GM19328 (cell line): ENCODE results near the gene CDKL2.
A peak's percentile ranks its signal among the peaks of the same experiment; 100 is the strongest.
"Not testable (repeated sequence)": the region's sequence is repeated elsewhere in the genome, so short reads cannot be mapped to it uniquely, and the experiment has no call there.

Experiments
- ATAC-seq: cut with Tn5 transposase; IDR thresholded peaks from one replicate; pipeline ENCODE4 v1.9.1; 2021; ENCODE audit warnings: mild to moderate bottlenecking, moderate library complexity; ENCODE audit not compliant: unreplicated experiment

CDKL2 gene

GRCh38 chr4:75555294-75556164, 74.8 kb downstream of the CDKL2 start, which contains the start of gene ODAPH:
Gene ODAPH, plus strand, starts transcription at chr4:75556066. Its CDS starts 17 bp downstream, at chr4:75556083.
- ATAC-seq, result peak; percentile 99

DNA sequence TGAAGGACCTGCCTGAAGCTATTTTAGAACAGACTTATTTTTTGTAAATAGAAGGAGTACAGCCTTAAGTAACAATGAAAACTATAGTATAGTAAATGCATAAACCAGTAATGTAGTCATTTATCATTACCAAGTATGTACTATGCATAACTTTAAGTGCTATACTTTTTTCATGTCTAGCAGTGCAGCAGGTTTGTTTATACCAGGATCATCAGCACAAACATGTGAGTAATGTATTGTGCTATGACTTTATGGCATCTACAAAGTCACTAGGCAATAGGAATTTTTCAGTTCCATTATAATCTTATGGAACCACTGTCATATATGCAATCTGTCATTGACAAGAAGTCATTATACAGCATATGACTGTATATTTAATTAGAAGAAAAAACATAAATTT, 77.9 kb downstream of the CDKL2 start:
- ATAC-seq, result no peak

DNA sequence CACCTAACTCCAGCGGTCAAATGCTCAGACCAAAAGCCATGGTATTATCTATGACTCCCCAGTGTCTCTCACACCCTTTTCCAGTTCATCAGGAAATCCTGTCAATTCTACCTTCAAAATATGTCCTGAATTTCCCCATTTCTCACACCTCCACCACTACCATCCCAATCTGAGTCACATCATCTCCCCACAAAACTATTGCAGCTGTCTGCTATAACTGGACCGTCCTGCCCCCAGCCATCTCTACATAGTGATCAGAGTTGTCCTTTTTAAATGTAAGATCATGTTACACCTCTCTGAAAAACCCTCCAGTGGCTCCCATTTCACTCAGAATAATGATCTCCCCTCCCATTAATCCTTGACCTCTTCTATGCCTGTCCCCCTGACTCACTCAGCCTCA, 81.3 kb downstream of the CDKL2 start:
- ATAC-seq, result no peak

GRCh38 chr4:75547647-75548387, 82.5 kb downstream of the CDKL2 start:
- no peak for ATAC-seq

DNA sequence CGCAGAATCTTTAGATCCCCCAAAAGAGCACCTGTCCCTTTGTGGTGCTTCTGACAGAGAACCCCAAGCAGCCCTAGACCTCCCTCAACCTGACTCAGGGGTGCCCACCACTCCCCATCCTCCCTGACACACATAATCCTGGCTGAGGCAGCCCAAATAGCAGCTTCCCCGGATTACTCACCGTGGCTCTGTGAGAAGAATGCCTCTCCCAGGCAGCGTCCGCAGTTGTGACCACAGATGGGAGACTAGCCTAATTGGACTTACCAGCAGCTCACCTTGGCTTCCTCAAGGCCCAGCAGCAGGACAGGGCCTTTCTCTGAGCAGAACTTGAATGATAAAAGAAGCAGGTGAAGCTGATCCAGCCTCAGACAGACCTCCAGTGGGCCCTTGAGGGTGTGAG, 84.8 kb downstream of the CDKL2 start:
- no peak for ATAC-seq

DNA sequence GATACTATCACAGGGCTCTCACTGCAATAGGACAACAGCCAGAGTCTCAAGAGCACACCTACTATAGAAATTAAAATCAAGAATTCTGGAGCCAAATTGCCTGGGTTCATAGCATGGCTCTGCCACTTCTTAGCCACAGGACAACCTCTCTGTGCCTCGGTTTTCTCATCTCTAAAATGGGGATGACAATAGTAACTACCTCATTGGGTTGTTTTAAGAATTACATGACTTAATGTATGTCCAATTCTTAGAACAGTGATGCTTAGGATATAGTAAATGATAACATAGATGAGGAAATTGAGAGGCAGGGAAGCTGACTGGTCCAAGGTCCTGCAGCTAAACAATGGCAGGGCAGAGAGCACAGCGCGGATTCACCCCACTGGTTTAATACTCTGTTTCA, 85.5 kb downstream of the CDKL2 start:
- ATAC-seq, result no peak

- not testable (repeated sequence) for ATAC-seq
These were observed 86.1 kb downstream of the CDKL2 start for GRCh38 chr4:75544220-75544619.

DNA sequence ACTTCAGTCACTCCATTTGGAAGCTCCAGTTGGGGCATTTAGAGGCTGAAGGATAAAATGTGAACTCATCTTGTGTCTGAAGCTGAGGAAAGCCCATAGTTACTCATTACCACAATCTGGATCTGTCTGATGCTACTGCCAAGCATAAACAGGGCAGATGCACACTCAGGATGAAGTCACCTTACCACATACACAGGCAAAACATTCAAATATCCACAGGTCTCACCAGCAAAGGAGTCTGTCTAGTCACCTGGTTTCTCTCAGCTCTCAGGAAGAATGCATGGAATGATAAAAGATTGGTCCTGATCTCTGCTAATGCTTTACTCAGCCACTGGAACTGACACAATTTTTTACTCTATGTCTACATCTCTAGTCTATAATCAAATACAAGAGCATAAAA, 87.5 kb downstream of the CDKL2 start:
- ATAC-seq, result no peak

- ATAC-seq, result not testable (repeated sequence)
These were observed 93.0 kb downstream of the CDKL2 start for GRCh38 chr4:75537308-75537707.

DNA sequence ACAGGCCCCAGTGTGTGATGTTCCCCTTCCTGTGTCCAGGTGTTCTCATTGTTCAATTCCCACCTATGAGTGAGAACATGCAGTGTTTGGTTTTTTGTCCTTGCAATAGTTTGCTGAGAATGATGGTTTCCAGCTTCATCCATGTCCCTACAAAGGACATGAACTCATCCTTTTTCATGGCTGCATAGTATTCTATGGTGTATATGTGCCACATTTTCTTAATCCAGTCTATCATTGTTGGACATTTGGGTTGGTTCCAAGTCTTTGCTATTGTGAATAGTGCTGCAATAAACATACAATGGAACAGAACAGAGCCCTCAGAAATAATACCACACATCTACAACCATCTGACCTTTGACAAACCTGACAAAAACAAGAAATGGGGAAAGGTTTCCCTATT, 96.4 kb downstream of the CDKL2 start:
- ATAC-seq, result not testable (repeated sequence)

DNA sequence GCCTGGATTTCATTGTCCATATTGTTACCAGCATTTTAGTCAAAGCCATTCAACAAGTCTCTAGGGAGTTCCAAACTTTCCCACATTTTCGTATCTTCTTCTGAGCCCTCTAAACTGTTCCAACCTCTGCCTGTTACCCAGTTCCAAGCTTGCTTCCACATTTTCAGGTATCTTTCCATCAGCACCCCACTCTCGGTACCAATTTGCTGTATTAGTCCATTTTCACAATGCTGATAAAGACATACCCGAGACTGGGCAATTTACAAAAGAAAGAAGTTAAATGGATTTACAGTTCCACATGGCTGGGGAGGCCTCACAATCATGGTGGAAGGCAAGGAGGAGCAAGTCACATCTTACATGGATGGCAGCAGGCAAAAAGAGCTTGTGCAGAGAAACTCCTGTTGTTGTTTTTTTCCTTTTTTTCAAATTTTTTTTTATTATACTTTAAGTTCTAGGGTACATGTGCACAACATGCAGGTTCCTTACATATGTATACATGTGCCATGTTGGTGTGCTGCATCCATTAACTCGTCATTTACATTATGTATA, 96.9 kb downstream of the CDKL2 start:
- not testable (repeated sequence) for ATAC-seq

- ATAC-seq, result not testable (repeated sequence)
These were observed 98.7 kb downstream of the CDKL2 start for GRCh38 chr4:75531536-75532143.

GRCh38 chr4:75530556-75531322, 99.6 kb downstream of the CDKL2 start:
- no peak for ATAC-seq
